Activated CD4-positive, alpha-beta T cell treated with anti-CD3 and anti-CD28 coated beads, Interleukin-2, amount 10 ng/mL, durations not matched to agents 24 days and 14 days (primary cell): Measurements from ENCODE around the gene TLR5. TPM values are rescaled to one million over a fixed set of nuclear protein-coding genes. Genes with fewer than 3 reads are reported as not detected.

Experiments used
- total RNA-seq: library from RNA; stranded (reverse); gene quantifications from 2 replicates; pipeline ENCODE4 v1.2.3, GENCODE V29; 2022

Gene TLR5
- total RNA-seq, 1 donor from 2014 or later, result not detected

Other genes with a start within 250 kb of the TLR5 start
- not detected in 2 replicates for gene SUSD4, start 220.9 kb upstream of the TLR5 start, total RNA-seq